Fibroblast of villous mesenchyme (primary cell): ENCODE data around the gene ADARB1. TPM values are rescaled to one million over a fixed set of nuclear protein-coding genes. Genes with fewer than 3 reads are reported as not detected.

ENCODE experiments used
- DNase-seq: peaks from one replicate; pipeline ENCODE4 v3.0.0-alpha.2; 2010; ENCODE audit warnings: low read depth
- H3K4me3 ChIP-seq: 2 replicates; pipeline ENCODE4 v1.5.1; 2011; ENCODE audit warnings: low read depth, mild to moderate bottlenecking, low read length
- CTCF ChIP-seq: IDR thresholded peaks from 2 replicates; pipeline ENCODE4 v1.5.1; 2012; ENCODE audit warnings: low read depth, mild to moderate bottlenecking, low read length; ENCODE audit not compliant: insufficient read depth
- total RNA-seq: library from RNA; depleted of rRNA; stranded (reverse); fragments of >200 nt; gene quantifications from 2 replicates; pipeline ENCODE4 v1.2.3, GENCODE V29; 2012

Gene ADARB1
- total RNA-seq, 1 donor, result 16.4 TPM

GRCh38 chr21:45096217-45096616 lies 21.8 kb downstream of the ADARB1 start:
- no peak overlapping the region for H3K4me3 ChIP-seq
- no peak for TF ChIP-seq CTCF
- DNase-seq, result no peak

- no peak overlapping the region for H3K4me3 ChIP-seq
- no peak for DNase-seq
- no peak for TF ChIP-seq CTCF
Observed at GRCh38 chr21:45097827-45098387, 23.5 kb downstream of the ADARB1 start.

- DNase-seq, result peak; percentile 18
- H3K4me3 ChIP-seq, result no peak overlapping the region
- TF ChIP-seq CTCF, result peak; percentile 46
Observed at GRCh38 chr21:45098867-45099266, 24.5 kb downstream of the ADARB1 start.

GRCh38 chr21:45099571-45099970 lies 25.2 kb downstream of the ADARB1 start:
- H3K4me3 ChIP-seq, result no peak overlapping the region
- TF ChIP-seq CTCF, result no peak
- DNase-seq, result no peak

GRCh38 chr21:45100866-45101265 lies 26.5 kb downstream of the ADARB1 start:
- no peak overlapping the region for H3K4me3 ChIP-seq
- no peak for TF ChIP-seq CTCF
- no peak for DNase-seq

GRCh38 chr21:45102391-45102932 lies 28.1 kb downstream of the ADARB1 start:
- H3K4me3 ChIP-seq, result no peak overlapping the region
- TF ChIP-seq CTCF, result peak; percentile 45
- DNase-seq, result peak; percentile 55

- TF ChIP-seq CTCF, result no peak
- DNase-seq, result no peak
- H3K4me3 ChIP-seq, result no peak overlapping the region
Observed at GRCh38 chr21:45103971-45104520, 29.7 kb downstream of the ADARB1 start.
